Astrocyte of the spinal cord (primary cell): ENCODE data around the gene NXN.
A peak's percentile ranks its signal among the peaks of the same experiment; 100 is the strongest.

Experiments
- DNase-seq: peaks from one replicate; pipeline ENCODE4 v3.0.0; 2011; ENCODE audit warnings: low read depth, low spot score
- H3K4me3 ChIP-seq: 2 replicates; pipeline ENCODE4 v1.5.1; 2011; ENCODE audit warnings: low read depth, mild to moderate bottlenecking, low read length, moderate library complexity
- in situ Hi-C: cut with HindIII; loops from 2 replicates; pipeline ENCODE4 v1.10.0; 2017; ENCODE audit warnings: low sequenced_read_pairs
- TF ChIP-seq, protein P1 (sequence below): IDR thresholded peaks from 2 replicates; pipeline ENCODE4 v1.5.1; 2012; ENCODE audit warnings: low read depth, mild to moderate bottlenecking, low read length, inconsistent platforms

Gene NXN

GRCh38 chr17:1006054-1006453 lies 26.5 kb upstream of the NXN start:
- H3K4me3 ChIP-seq: no peak overlapping the region
- TF ChIP-seq, protein P1, sequence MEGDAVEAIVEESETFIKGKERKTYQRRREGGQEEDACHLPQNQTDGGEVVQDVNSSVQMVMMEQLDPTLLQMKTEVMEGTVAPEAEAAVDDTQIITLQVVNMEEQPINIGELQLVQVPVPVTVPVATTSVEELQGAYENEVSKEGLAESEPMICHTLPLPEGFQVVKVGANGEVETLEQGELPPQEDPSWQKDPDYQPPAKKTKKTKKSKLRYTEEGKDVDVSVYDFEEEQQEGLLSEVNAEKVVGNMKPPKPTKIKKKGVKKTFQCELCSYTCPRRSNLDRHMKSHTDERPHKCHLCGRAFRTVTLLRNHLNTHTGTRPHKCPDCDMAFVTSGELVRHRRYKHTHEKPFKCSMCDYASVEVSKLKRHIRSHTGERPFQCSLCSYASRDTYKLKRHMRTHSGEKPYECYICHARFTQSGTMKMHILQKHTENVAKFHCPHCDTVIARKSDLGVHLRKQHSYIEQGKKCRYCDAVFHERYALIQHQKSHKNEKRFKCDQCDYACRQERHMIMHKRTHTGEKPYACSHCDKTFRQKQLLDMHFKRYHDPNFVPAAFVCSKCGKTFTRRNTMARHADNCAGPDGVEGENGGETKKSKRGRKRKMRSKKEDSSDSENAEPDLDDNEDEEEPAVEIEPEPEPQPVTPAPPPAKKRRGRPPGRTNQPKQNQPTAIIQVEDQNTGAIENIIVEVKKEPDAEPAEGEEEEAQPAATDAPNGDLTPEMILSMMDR: no peak
- in situ Hi-C loops: no loop called here
- no peak for DNase-seq

- peak; percentile 85 for DNase-seq
- H3K4me3 ChIP-seq: no peak overlapping the region
- TF ChIP-seq, protein P1: no peak
- in situ Hi-C loops: no loop called here
These were observed 25.9 kb upstream of the NXN start for GRCh38 chr17:1005361-1005946.

GRCh38 chr17:1004769-1005295 lies 25.3 kb upstream of the NXN start:
- TF ChIP-seq, protein P1: no peak
- H3K4me3 ChIP-seq: no peak overlapping the region
- in situ Hi-C loops: no loop called here
- no peak for DNase-seq

DNA sequence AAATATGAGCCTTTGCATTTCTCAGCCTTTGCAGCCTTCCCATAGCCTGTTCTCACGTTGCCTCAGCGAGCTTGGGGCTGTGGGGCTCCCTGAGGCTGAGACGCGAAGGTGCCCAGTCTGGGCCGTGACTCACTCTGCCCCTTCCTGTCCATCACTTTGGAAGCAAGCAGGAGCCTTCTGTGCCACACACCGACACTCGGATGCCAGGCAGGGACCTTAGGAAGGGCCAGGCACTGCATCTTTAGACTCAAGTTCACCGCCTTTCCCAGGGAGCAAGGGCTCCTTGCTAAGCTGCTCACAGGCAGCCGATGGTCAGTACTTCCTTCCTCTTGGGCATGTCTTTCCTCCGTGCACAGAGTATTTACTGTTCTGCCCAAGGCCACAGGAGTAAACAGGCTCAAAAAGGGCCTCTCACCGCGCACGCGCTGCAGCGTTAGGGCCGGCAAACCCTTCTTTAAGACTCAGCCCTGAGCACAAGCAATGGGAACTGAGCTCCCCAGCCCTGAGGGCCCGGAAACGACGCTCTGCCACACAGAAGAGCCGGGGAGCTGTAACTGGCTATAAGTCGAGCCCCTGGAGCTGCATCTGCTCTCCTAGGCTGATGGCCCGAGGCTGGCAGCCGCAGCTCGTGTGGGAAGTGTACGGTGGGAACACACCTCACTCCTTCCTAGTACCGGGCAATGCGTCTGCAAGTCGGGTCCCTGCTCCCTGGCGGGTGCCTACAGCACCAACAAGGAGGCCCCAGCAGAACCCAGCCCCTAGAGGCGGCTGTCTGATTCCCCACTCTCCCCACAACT lies 24.6 kb upstream of the NXN start:
- TF ChIP-seq, protein P1: no peak
- in situ Hi-C loops: no loop called here
- no peak for DNase-seq
- no peak overlapping the region for H3K4me3 ChIP-seq

DNA sequence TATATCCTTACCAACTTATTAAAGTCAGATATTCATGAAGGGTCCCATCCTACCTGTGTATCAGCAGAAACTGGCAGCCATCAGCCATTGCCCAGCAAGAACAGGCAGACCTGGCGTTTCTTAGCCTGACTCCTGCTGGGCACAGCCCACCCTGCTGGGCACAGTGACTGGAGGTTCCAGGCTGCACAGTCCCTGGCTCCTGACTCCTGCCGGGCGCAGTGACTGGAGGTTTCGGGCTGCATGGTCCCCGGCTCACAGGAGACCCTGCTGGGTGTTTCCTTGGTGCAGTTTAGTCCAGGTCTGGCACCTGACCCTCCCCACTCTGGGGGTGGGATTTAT lies 24.0 kb upstream of the NXN start:
- no peak overlapping the region for H3K4me3 ChIP-seq
- TF ChIP-seq, protein P1: no peak
- in situ Hi-C loops: no loop called here

GRCh38 chr17:1002771-1003555 lies 23.4 kb upstream of the NXN start:
- TF ChIP-seq, protein P1: no peak
- in situ Hi-C loops: no loop called here
- no peak overlapping the region for H3K4me3 ChIP-seq
- peak; percentile 86 for DNase-seq

More for the DNA sequence above, 24.0 kb upstream of the NXN start:
- DNase-seq: no peak
